NCI-H526 treated with DMSO at 0.1 percent for 48 hours (cell line): ENCODE data around the gene ENG.
"Not testable (repeated sequence)": the region's sequence is repeated elsewhere in the genome, so short reads cannot be mapped to it uniquely, and the experiment has no call there.

Experiments used
- DNase-seq: peaks from one replicate; lab custom pipeline; 2025; lab: John Stamatoyannopoulos, UW

ENG gene

GRCh38 chr9:127854184-127854806 is at the start of gene ENG:
TSS of gene ENG (minus strand) at chr9:127854658. CDS start at chr9:127854355, 303 bp downstream.
- DNase-seq: no peak

- no peak for DNase-seq
Measured at GRCh38 chr9:127903557-127904475, 49.4 kb upstream of the ENG start.

GRCh38 chr9:127899128-127899943 is 44.9 kb upstream of the ENG start, which contains the start of gene ST6GALNAC6:
TSS of gene ST6GALNAC6 (minus strand) at chr9:127899603. CDS start at chr9:127897981, 1,622 bp downstream.
- DNase-seq: no peak

GRCh38 chr9:127898433-127899127 is 44.1 kb upstream of the ENG start:
- DNase-seq: no peak

GRCh38 chr9:127897193-127897692 is 42.8 kb upstream of the ENG start:
- no peak for DNase-seq

GRCh38 chr9:127896395-127897192 is 42.1 kb upstream of the ENG start:
- DNase-seq: no peak

GRCh38 chr9:127895811-127896210 is 41.4 kb upstream of the ENG start:
- no peak for DNase-seq

GRCh38 chr9:127893392-127893791 is 38.9 kb upstream of the ENG start:
- DNase-seq: no peak

GRCh38 chr9:127892831-127893230 is 38.4 kb upstream of the ENG start:
- DNase-seq: no peak

- DNase-seq: no peak
Measured at GRCh38 chr9:127890053-127890452, 35.6 kb upstream of the ENG start.

GRCh38 chr9:127887792-127888191 is 33.3 kb upstream of the ENG start:
- no peak for DNase-seq

- no peak for DNase-seq
Measured at GRCh38 chr9:127886401-127886972, 32.0 kb upstream of the ENG start.

- DNase-seq: no peak
Measured at GRCh38 chr9:127885508-127886281, 31.2 kb upstream of the ENG start.

GRCh38 chr9:127884976-127885490 is 30.6 kb upstream of the ENG start:
- no peak for DNase-seq

- DNase-seq: no peak
Measured at GRCh38 chr9:127884427-127884911, 30.0 kb upstream of the ENG start.

- no peak for DNase-seq
Measured at GRCh38 chr9:127883959-127884358, 29.5 kb upstream of the ENG start.

- DNase-seq: not testable (repeated sequence)
Measured at GRCh38 chr9:127881715-127882114, 27.3 kb upstream of the ENG start.

- DNase-seq: no peak
Measured at GRCh38 chr9:127880143-127880542, 25.7 kb upstream of the ENG start.
